HCT116 (cell line): ENCODE results near the gene PARVG. TPM values are rescaled to one million over a fixed set of nuclear protein-coding genes. Genes with fewer than 3 reads are reported as not detected.

ENCODE experiments used
- ATAC-seq: fragments of 200-7000 bp; cut with Tn5 transposase; 2 replicates; pipeline ENCODE4 v1.9.1; 2020; ENCODE audit warnings: mild to moderate bottlenecking, moderate library complexity
- BruUV-seq: library from RNA; stranded (reverse); fragments of 400-500 nt; replicated peaks from 2 replicates; lab custom pipeline; 2021; lab: Mats Ljungman, UMichigan
- CTCF ChIA-PET: fragments of 300-600 bp; sonication (Branson Sonifier 250); formaldehyde crosslinking; loops from one replicate; lab custom pipeline; 2021; ENCODE audit warnings: antibody characterized with exemption; lab: Charles Lee
- POLR2A ChIA-PET: fragments of 300-600, 350-600 bp; sonication (Branson Sonifier 250); formaldehyde crosslinking; loops from one replicate; lab custom pipeline; 2021; ENCODE audit warnings: antibody characterized with exemption; lab: Charles Lee
- RAD21 ChIA-PET, 2 experiments: fragments of 300-600 bp; sonication (Branson Sonifier 250); formaldehyde crosslinking; loops; one replicate each; lab custom pipeline; 2023; ENCODE audit warnings: low total read pairs in 2 of 2; ENCODE audit not compliant: uncharacterized antibody in 2 of 2, unreplicated experiment in 2 of 2, low non-redundant PET in 1 of 2; lab: Charles Lee
- DNase-seq: peaks from one replicate; pipeline ENCODE4 v3.0.0-alpha.2; 2010; ENCODE audit warnings: low read depth, low spot score
- H2AFZ ChIP-seq: fragments of 200-600 bp; shearing (Covaris generic), sonication (generic); 2 replicates; pipeline ENCODE4 v1.6.1; 2017; ENCODE audit warnings: low read depth, mixed run types, mixed read lengths, antibody characterized with exemption, low read length; ENCODE audit not compliant: poor library complexity, severe bottlenecking
- H3K27ac ChIP-seq: 2 replicates; pipeline ENCODE4 v1.5.1; 2012; ENCODE audit warnings: low read depth, low read length
- H3K27me3 ChIP-seq: fragments of 200-600 bp; sonication (generic); 2 replicates; pipeline ENCODE4 v1.6.1; 2016; ENCODE audit warnings: mixed run types, low read length, mixed read lengths; ENCODE audit not compliant: insufficient read depth
- H3K36me3 ChIP-seq, 2 experiments: fragments of 200-500 bp in 1 of 2; fragments of 200-600 bp in 1 of 2; sonication (Bioruptor generic) in 1 of 2; sonication (generic) in 1 of 2; 2 replicates each; pipeline versions ENCODE4 v1.5.1 to v1.6.1; 2014 to 2016; ENCODE audit warnings: low read length in 2 of 2, inconsistent platforms in 1 of 2, mixed read lengths in 1 of 2, mixed run types in 1 of 2; ENCODE audit not compliant: insufficient read depth in 2 of 2, control insufficient read depth in 1 of 2
- H3K4me1 ChIP-seq, 2 experiments: fragments of 200-600 bp in 1 of 2; sonication (generic) in 1 of 2; 2 replicates each; pipeline versions ENCODE4 v1.5.1 to v1.6.1; 2012 to 2017; ENCODE audit warnings: low read length in 2 of 2, inconsistent platforms in 1 of 2, mild to moderate bottlenecking in 1 of 2, mixed read lengths in 1 of 2, mixed run types in 1 of 2, moderate library complexity in 1 of 2; ENCODE audit not compliant: insufficient read depth in 2 of 2, control insufficient read depth in 1 of 2
- H3K4me2 ChIP-seq: fragments of 200-600 bp; sonication (generic); 2 replicates; pipeline ENCODE4 v1.6.1; 2017; ENCODE audit warnings: mixed run types, low read length, mixed read lengths
- H3K4me3 ChIP-seq, 2 experiments: fragments of 200-600 bp in 1 of 2; sonication (generic) in 1 of 2; replicated peaks in 1 of 2; 2 replicates each; pipeline ENCODE4 v1.5.1; 2011 to 2016; ENCODE audit warnings: low read length in 2 of 2, control low read depth in 1 of 2, low read depth in 1 of 2, mild to moderate bottlenecking in 1 of 2, mixed read lengths in 1 of 2, mixed run types in 1 of 2
- H3K79me2 ChIP-seq: fragments of 200-600 bp; sonication (generic); 2 replicates; pipeline ENCODE4 v1.6.1; 2017; ENCODE audit warnings: mild to moderate bottlenecking, mixed run types, low read length, moderate library complexity, mixed read lengths; ENCODE audit not compliant: insufficient read depth
- H3K9ac ChIP-seq: fragments of 200-600 bp; sonication (generic); 2 replicates; pipeline ENCODE4 v1.6.1; 2016; ENCODE audit warnings: low read length, mixed read lengths
- H3K9me2 ChIP-seq: fragments of 200-600 bp; sonication (generic), shearing (Covaris generic); 2 replicates; pipeline ENCODE4 v1.6.1; 2017; ENCODE audit warnings: mixed run types, mild to moderate bottlenecking, moderate library complexity; ENCODE audit not compliant: insufficient read depth
- H3K9me3 ChIP-seq, 2 experiments: fragments of 200-500 bp in 1 of 2; fragments of 200-600 bp in 1 of 2; sonication (Bioruptor generic) in 1 of 2; sonication (generic) in 1 of 2; 2 replicates each; pipeline ENCODE4 v1.6.1; 2014 to 2017; ENCODE audit warnings: low read length in 2 of 2, mixed read lengths in 2 of 2, inconsistent platforms in 1 of 2, low read depth in 1 of 2, mild to moderate bottlenecking in 1 of 2, mixed run types in 1 of 2, moderate library complexity in 1 of 2; ENCODE audit not compliant: control insufficient read depth in 1 of 2, insufficient read depth in 1 of 2
- H4K20me1 ChIP-seq: fragments of 200-600 bp; sonication (generic), shearing (Covaris generic); 2 replicates; pipeline ENCODE4 v1.6.1; 2017; ENCODE audit warnings: mixed run types, mild to moderate bottlenecking, moderate library complexity; ENCODE audit not compliant: insufficient read depth
- CBX3 ChIP-seq: IDR thresholded peaks from 2 replicates; pipeline ENCODE4 v1.6.1; 2012; ENCODE audit warnings: low read depth
- EZH2 ChIP-seq: fragments of 200-600 bp; sonication (generic); IDR thresholded peaks from 2 replicates; pipeline ENCODE4 v1.6.1; 2017; ENCODE audit warnings: antibody characterized with exemption, mixed run types
- FOSL1 ChIP-seq: IDR thresholded peaks from 2 replicates; pipeline ENCODE4 v1.6.1; 2012; ENCODE audit warnings: low read depth
- MAX ChIP-seq: IDR thresholded peaks from 2 replicates; pipeline ENCODE4 v1.6.1; 2012
- TCF7L2 ChIP-seq: IDR thresholded peaks from 2 replicates; pipeline ENCODE4 v1.7.0; 2011; ENCODE audit warnings: borderline replicate concordance, inconsistent platforms; ENCODE audit not compliant: insufficient read depth, insufficient read length; ENCODE audit errors: extremely low read depth
- ZBTB33 ChIP-seq: IDR thresholded peaks from 2 replicates; pipeline ENCODE4 v1.6.1; 2011; ENCODE audit warnings: mild to moderate bottlenecking, low read length, moderate library complexity; ENCODE audit not compliant: insufficient replicate concordance; ENCODE audit errors: extremely low read depth
- ZFX ChIP-seq: fragments of 450-650 bp; IDR thresholded peaks from 2 replicates; pipeline ENCODE4 v1.6.1; 2017
- ZNF274 ChIP-seq: fragments of 200-500 bp; sonication (Bioruptor generic); IDR thresholded peaks from 2 replicates; pipeline ENCODE4 v1.6.1; 2014; ENCODE audit warnings: mild to moderate bottlenecking, low read depth, low read length, inconsistent platforms
- intact Hi-C: fragments of 100-400 bp; cut with micrococcal nuclease; formaldehyde crosslinking; loops from 2 replicates; pipeline ENCODE4 v1.10.0; 2022
- total RNA-seq: library from RNA; stranded (reverse); gene quantifications from one replicate; pipeline ENCODE4 v1.2.1, GENCODE V29; 2021; ENCODE audit not compliant: unreplicated experiment

PARVG gene
- total RNA-seq, 1 experiment from 2014 or later, result 0.57 TPM

GRCh38 chr22:44185237-44186120 is 4.8 kb downstream of the PARVG start:
- CTCF ChIA-PET, result no interaction called here
- no peak overlapping the region for H3K4me3 ChIP-seq
- DNase-seq (no peak), ATAC-seq (no peak)
- H3K4me2 ChIP-seq, result no peak overlapping the region
- H3K27ac ChIP-seq, result no peak overlapping the region
- RAD21 ChIA-PET, result no interaction called here
- intact Hi-C loops, result no loop called here
- POLR2A ChIA-PET, result no interaction called here
- H3K9ac ChIP-seq, result no peak overlapping the region
- no peaks in the 10 kb centered on the region for H3K36me3 ChIP-seq
- no peaks in the 10 kb centered on the region for H4K20me1 ChIP-seq
- no peaks in the 10 kb centered on the region for H3K79me2 ChIP-seq
- TF ChIP-seq MAX, result no peak
- H3K9me3 ChIP-seq, result no peaks in the 10 kb centered on the region
- H3K27me3 ChIP-seq, result peaks cover 3% of the 10 kb centered on the region; the same call in 1 of the 2 replicates
- no peaks in the 10 kb centered on the region for H3K9me2 ChIP-seq
- H3K4me1 ChIP-seq, result no peaks in the 10 kb centered on the region
- H2AFZ ChIP-seq, result no peak overlapping the region
- BruUV-seq, result no TSS peak

GRCh38 chr22:44186121-44186510 is 5.4 kb downstream of the PARVG start:
- Histone ChIP-seq H3K4me2 (no peak overlapping the region), H3K9ac (no peak overlapping the region), H3K27me3 (0 out of 2 replicates have a peak, but pooled peaks cover 3% of the 10 kb centered on the region), H3K9me3 (no peaks in the 10 kb centered on the region), H2AFZ (no peak overlapping the region), H3K79me2 (no peaks in the 10 kb centered on the region), H3K9me2 (no peaks in the 10 kb centered on the region), H4K20me1 (no peaks in the 10 kb centered on the region), H3K27ac (no peak overlapping the region), H3K4me3 (no peak overlapping the region), H3K4me1 (peaks cover 0 to 3% of the 10 kb centered on the region in 2 experiments; a peak in 2 of 4 replicates), H3K36me3 (no peaks in the 10 kb centered on the region)
- intact Hi-C loops, result no loop called here
- ChIA-PET POLR2A (no interaction called here), RAD21 (no interaction called here), CTCF (no interaction called here)
- DNase-seq (no peak), ATAC-seq (no peak)
- TF ChIP-seq ZFX (no peak), ZNF274 (no peak), EZH2 (no peak), ZBTB33 (no peak), TCF7L2 (no peak), FOSL1 (no peak), CBX3 (no peak)
- no TSS peak for BruUV-seq
